Thyroid gland (tissue), 4 donors: Measurements from ENCODE around the gene BAHCC1.

Experiments used
- POLR2A ChIP-seq, 2 donors: fragments of 450-650 bp; IDR thresholded peaks; one replicate each; pipeline ENCODE4 v1.6.1; 2017; ENCODE audit warnings: antibody characterized with exemption in 2 of 2, mild to moderate bottlenecking in 2 of 2, moderate library complexity in 1 of 2
- TF ChIP-seq, protein P1 (sequence below), 6 experiments: fragments of 200-600 bp in 3 of 6; fragments of 450-650 bp in 3 of 6; sonication (generic) in 3 of 6; IDR thresholded peaks; one replicate each; pipeline ENCODE4 v1.5.1; 2016 to 2019; ENCODE audit warnings: antibody characterized with exemption in 6 of 6, mild to moderate bottlenecking in 2 of 6, inconsistent platforms in 1 of 6, moderate library complexity in 1 of 6

DNA sequence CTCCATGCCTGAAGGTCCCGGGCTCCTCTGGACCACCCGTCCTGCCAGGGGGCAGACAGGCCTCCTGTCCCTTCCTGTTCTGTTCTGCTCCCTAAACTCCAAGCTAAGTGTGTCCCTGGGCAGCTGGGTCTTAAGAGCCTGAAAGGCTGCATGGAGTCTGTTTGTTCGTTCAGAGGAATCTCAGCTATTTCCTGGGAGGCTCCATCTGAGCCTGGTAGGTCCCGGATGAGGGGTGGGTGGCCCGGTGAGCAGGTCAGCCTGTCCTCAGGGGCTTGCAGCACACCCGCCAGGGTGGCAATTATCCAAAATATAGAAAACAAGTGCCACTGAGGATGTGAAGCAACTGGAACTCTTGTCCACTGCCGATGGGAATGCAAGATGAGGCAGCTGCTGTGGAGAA lies 104.8 kb downstream of the BAHCC1 start:
- TF ChIP-seq POLR2A (IDR thresholded peaks at IDR 0.05): no peak
- TF ChIP-seq, protein P1, sequence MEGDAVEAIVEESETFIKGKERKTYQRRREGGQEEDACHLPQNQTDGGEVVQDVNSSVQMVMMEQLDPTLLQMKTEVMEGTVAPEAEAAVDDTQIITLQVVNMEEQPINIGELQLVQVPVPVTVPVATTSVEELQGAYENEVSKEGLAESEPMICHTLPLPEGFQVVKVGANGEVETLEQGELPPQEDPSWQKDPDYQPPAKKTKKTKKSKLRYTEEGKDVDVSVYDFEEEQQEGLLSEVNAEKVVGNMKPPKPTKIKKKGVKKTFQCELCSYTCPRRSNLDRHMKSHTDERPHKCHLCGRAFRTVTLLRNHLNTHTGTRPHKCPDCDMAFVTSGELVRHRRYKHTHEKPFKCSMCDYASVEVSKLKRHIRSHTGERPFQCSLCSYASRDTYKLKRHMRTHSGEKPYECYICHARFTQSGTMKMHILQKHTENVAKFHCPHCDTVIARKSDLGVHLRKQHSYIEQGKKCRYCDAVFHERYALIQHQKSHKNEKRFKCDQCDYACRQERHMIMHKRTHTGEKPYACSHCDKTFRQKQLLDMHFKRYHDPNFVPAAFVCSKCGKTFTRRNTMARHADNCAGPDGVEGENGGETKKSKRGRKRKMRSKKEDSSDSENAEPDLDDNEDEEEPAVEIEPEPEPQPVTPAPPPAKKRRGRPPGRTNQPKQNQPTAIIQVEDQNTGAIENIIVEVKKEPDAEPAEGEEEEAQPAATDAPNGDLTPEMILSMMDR (IDR thresholded peaks at IDR 0.05): no peak
